Endodermal cell (in vitro differentiated cells): Measurements from ENCODE around the gene OR6S1. TPM values are rescaled to one million over a fixed set of nuclear protein-coding genes. Genes with fewer than 3 reads are reported as not detected.

Experiments
- DNase-seq: peaks from one replicate; pipeline ENCODE4 v3.0.0-alpha.2; 2017
- H3K27ac ChIP-seq: 2 replicates; pipeline ENCODE4 v1.5.1; 2013; ENCODE audit warnings: mild to moderate bottlenecking, low read depth, low read length, moderate library complexity
- H3K27me3 ChIP-seq: 2 replicates; pipeline ENCODE4 v1.6.1; 2013; ENCODE audit warnings: mild to moderate bottlenecking, low read length, moderate library complexity; ENCODE audit not compliant: insufficient read depth, control insufficient read depth, poor library complexity, severe bottlenecking
- H3K36me3 ChIP-seq: 2 replicates; pipeline ENCODE4 v1.7.0; 2013; ENCODE audit warnings: mild to moderate bottlenecking, low read length, moderate library complexity; ENCODE audit not compliant: control insufficient read depth, insufficient read depth
- H3K4me1 ChIP-seq: one replicate; pipeline ENCODE4 v1.7.0; 2013; ENCODE audit warnings: low read length; ENCODE audit not compliant: control insufficient read depth, insufficient read depth
- H3K4me3 ChIP-seq: 2 replicates; pipeline ENCODE4 v1.5.1; 2013; ENCODE audit warnings: mild to moderate bottlenecking, low read length, moderate library complexity
- H3K9ac ChIP-seq: 2 replicates; pipeline ENCODE4 v1.6.1; 2013; ENCODE audit warnings: mild to moderate bottlenecking, low read length, moderate library complexity; ENCODE audit not compliant: poor library complexity, severe bottlenecking; ENCODE audit errors: extremely low read depth
- H3K9me3 ChIP-seq: 2 replicates; pipeline ENCODE4 v1.6.1; 2013; ENCODE audit warnings: mild to moderate bottlenecking, low read length, moderate library complexity; ENCODE audit not compliant: control insufficient read depth
- H3K27ac Mint-ChIP-seq: 2 replicates; pipeline ENCODE4 v1.8.0; 2020; ENCODE audit warnings: mixed read lengths
- H3K27me3 Mint-ChIP-seq: 2 replicates; pipeline ENCODE4 v1.8.0; 2021; ENCODE audit warnings: mild to moderate bottlenecking, mixed read lengths; ENCODE audit not compliant: insufficient read depth
- H3K36me3 Mint-ChIP-seq: 2 replicates; pipeline ENCODE4 v1.8.0; 2020; ENCODE audit warnings: low read depth, mixed read lengths
- H3K4me1 Mint-ChIP-seq: 2 replicates; pipeline ENCODE4 v1.8.0; 2020; ENCODE audit warnings: mixed read lengths
- H3K4me3 Mint-ChIP-seq: 2 replicates; pipeline ENCODE4 v1.8.0; 2020; ENCODE audit warnings: mild to moderate bottlenecking, moderate library complexity, mixed read lengths
- H3K9me3 Mint-ChIP-seq: 2 replicates; pipeline ENCODE4 v1.8.0; 2020; ENCODE audit warnings: mild to moderate bottlenecking, mixed read lengths
- WGBS, 2 experiments: methylation state at CpG; one replicate each; pipeline versions ENCODE4 v1.1.5 to v1.1.7; 2013; ENCODE audit warnings: missing lambda C conversion rate in 2 of 2, mixed read lengths in 1 of 2; ENCODE audit not compliant: insufficient coverage in 1 of 2, insufficient read length in 1 of 2; 5-methylcytosine and 5-hydroxymethylcytosine counted together
- total RNA-seq, 2 donors: library from RNA; stranded (reverse); fragmentation: NEBNext Ultra II Directional in 1 of 2; extraction: Animal tissue kit (Norgen Biotek cat#: 25700) in 1 of 2; gene quantifications; 2 replicates in 1 of 2; 3 replicates in 1 of 2; pipeline ENCODE4 v1.2.1, GENCODE V29; 2021
- TF ChIP-seq, protein P1 (sequence below): fragments of 200-600 bp; sonication (generic); conservative IDR thresholded peaks from 2 replicates; pipeline ENCODE4 v1.5.0; 2021; ENCODE audit warnings: antibody characterized with exemption, mild to moderate bottlenecking

The OR6S1 gene
- total RNA-seq, 2 donors from 2014 or later, result not detected

DNA sequence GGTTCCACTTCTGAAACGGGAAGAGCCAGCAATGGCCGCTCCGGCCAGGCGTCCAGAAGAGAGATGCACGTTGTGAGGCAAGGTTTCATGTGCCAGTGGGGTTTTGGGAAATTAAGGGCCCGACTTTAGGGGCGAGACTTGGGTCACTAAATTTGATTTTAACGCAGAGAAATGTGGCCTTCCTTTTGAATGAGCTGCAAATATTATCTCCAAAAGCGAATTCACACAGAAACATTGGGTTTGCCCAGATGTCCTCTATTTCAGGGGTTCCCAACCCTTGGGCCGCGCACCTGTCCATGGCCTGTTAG lies 40.6 kb upstream of the OR6S1 start:
- H3K4me3 Mint-ChIP-seq, result no peak overlapping the region
- no peaks in the 10 kb centered on the region for H3K9me3 Mint-ChIP-seq
- no peaks in the 10 kb centered on the region for H3K36me3 Mint-ChIP-seq
- H3K27ac ChIP-seq, result peak overlapping the region; percentile 86
- no peaks in the 10 kb centered on the region for H3K9me3 ChIP-seq
- TF ChIP-seq, protein P1, sequence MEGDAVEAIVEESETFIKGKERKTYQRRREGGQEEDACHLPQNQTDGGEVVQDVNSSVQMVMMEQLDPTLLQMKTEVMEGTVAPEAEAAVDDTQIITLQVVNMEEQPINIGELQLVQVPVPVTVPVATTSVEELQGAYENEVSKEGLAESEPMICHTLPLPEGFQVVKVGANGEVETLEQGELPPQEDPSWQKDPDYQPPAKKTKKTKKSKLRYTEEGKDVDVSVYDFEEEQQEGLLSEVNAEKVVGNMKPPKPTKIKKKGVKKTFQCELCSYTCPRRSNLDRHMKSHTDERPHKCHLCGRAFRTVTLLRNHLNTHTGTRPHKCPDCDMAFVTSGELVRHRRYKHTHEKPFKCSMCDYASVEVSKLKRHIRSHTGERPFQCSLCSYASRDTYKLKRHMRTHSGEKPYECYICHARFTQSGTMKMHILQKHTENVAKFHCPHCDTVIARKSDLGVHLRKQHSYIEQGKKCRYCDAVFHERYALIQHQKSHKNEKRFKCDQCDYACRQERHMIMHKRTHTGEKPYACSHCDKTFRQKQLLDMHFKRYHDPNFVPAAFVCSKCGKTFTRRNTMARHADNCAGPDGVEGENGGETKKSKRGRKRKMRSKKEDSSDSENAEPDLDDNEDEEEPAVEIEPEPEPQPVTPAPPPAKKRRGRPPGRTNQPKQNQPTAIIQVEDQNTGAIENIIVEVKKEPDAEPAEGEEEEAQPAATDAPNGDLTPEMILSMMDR, result peak; percentile 26
- no peaks in the 10 kb centered on the region for H3K36me3 ChIP-seq
- peaks cover 4% of the 10 kb centered on the region for H3K4me1 ChIP-seq
- H3K27me3 ChIP-seq, result no peaks in the 10 kb centered on the region
- H3K27me3 Mint-ChIP-seq, result peaks cover 3% of the 10 kb centered on the region
- peak overlapping the region; percentile 98 for H3K4me3 ChIP-seq
- peak overlapping the region; percentile 89 for H3K9ac ChIP-seq
- no peak overlapping the region for H3K27ac Mint-ChIP-seq
- peaks cover 11% of the 10 kb centered on the region for H3K4me1 Mint-ChIP-seq
- 0 to 1% methylated on average over 9 to 11 of the region's 11 CpGs for WGBS, 2 experiments
- no peak for DNase-seq

DNA sequence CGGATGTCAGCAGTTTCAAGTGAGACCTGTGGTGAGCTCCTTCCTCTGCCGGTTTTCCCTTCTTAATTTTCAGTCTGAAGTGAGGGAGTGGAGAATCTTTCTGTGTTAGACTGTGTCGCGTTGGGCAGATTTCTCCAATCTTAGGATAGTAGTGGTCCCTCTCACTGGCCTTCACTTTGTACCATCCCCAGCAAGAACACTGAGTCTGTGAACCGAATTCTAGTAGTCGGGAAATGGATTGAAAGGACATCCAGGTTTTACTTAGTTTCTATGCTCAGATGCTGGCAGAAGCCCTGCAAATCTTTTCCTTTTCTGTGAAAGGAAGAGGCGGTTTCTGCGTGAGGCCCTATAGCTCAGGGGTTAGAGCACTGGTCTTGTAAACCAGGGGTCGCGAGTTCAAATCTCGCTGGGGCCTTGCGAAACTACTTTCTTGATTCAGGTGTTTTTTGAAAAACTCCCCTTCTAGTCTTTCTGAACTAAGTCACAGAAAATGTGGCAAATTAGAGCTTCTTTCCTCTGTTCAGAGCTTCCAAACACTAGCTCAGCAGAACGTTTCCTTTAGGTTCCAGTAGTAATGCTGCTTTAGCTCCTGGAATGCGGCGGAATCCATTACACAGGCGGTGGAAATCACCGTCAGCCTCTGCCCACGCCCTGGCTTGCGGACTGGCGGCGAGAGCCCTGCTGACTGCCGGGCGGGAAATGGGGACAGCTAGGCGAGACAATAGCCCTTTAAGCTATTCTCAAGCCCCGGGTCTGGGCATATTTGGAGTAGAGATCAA lies 40.0 kb upstream of the OR6S1 start:
- Mint-ChIP-seq H3K9me3 (no peaks in the 10 kb centered on the region), H3K27ac (peak overlapping the region; percentile 96), H3K4me1 (peaks cover 10% of the 10 kb centered on the region), H3K36me3 (no peaks in the 10 kb centered on the region), H3K4me3 (no peak overlapping the region), H3K27me3 (peaks cover 2% of the 10 kb centered on the region)
- H3K4me1 ChIP-seq, result peaks cover 4% of the 10 kb centered on the region
- peak overlapping the region; percentile 98 for H3K4me3 ChIP-seq
- H3K36me3 ChIP-seq, result no peaks in the 10 kb centered on the region
- peak; percentile 97 for DNase-seq
- no peaks in the 10 kb centered on the region for H3K27me3 ChIP-seq
- TF ChIP-seq, protein P1, result no peak
- peak overlapping the region; percentile 86 for H3K27ac ChIP-seq
- no peaks in the 10 kb centered on the region for H3K9me3 ChIP-seq
- 0% methylated on average over 11 to 25 of the region's 25 CpGs for WGBS, 2 experiments
- peak overlapping the region; percentile 89 for H3K9ac ChIP-seq

DNA sequence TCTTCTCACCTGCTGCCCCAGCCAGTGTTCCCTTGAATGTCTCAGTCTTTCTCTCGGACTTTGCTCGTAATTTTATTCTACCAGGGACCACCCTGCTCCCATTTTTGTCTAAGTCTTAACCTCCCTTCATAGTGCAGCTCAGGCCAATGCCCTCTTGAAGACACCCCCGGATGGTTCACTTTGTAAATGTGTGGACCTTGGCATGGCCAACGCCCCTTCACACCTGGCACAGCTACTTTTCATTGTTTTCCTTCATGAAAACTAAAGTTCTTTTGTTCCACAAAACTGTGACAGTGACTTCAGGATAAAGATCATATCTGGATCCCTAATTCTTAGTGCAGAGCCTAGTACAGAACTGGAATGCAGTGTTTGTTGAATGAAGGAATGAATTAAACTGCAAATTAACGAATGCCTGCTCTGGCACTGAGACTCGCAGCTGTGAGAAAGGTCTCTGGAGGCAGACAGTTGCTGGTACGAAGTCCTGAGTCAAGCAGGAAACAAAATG lies 39.4 kb upstream of the OR6S1 start:
- Mint-ChIP-seq H3K9me3 (no peaks in the 10 kb centered on the region), H3K4me1 (peaks cover 10% of the 10 kb centered on the region), H3K27me3 (peaks cover 2% of the 10 kb centered on the region), H3K36me3 (no peaks in the 10 kb centered on the region), H3K4me3 (no peak overlapping the region), H3K27ac (peak overlapping the region; percentile 96)
- Histone ChIP-seq H3K9me3 (no peaks in the 10 kb centered on the region), H3K27me3 (no peaks in the 10 kb centered on the region), H3K27ac (no peak overlapping the region), H3K4me1 (peaks cover 4% of the 10 kb centered on the region), H3K4me3 (peak overlapping the region; percentile 98), H3K36me3 (no peaks in the 10 kb centered on the region), H3K9ac (peak overlapping the region; percentile 56)
- DNase-seq, result no peak
- TF ChIP-seq, protein P1, result no peak
- WGBS, 2 experiments, result 27 to 37% methylated on average over 7 of the region's 7 CpGs
